ENCODE data around the gene CDA.

DNA sequence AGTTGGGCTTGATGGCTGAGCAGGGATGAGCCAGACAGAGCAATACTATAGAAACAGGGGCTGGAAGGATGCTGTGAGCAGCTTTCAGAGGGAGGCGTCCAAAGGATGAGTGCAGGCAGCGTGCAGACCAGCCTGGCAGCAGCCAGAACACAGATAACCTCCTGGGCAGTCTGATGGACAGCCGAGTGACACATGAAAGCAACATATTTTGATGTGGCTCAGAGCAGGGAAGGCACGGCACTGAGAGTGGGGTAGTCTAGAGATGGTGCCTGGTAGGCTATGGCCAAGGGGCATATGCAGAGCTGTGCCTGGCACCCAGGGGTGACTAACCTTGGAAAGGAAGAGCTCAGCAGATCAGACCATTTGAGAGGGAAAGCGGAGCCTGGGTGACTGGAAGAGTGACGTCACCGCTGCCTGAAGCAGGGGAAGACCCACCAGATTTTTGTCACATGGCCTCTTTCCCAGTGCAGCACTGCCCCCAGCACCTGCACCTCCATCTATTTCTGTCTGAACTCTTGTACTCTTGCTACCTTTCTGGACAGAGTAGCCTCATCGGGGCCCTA, 48.0 kb downstream of the CDA start:
- TF ChIP-seq, protein P1, sequence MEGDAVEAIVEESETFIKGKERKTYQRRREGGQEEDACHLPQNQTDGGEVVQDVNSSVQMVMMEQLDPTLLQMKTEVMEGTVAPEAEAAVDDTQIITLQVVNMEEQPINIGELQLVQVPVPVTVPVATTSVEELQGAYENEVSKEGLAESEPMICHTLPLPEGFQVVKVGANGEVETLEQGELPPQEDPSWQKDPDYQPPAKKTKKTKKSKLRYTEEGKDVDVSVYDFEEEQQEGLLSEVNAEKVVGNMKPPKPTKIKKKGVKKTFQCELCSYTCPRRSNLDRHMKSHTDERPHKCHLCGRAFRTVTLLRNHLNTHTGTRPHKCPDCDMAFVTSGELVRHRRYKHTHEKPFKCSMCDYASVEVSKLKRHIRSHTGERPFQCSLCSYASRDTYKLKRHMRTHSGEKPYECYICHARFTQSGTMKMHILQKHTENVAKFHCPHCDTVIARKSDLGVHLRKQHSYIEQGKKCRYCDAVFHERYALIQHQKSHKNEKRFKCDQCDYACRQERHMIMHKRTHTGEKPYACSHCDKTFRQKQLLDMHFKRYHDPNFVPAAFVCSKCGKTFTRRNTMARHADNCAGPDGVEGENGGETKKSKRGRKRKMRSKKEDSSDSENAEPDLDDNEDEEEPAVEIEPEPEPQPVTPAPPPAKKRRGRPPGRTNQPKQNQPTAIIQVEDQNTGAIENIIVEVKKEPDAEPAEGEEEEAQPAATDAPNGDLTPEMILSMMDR (IDR thresholded peaks at IDR 0.05; ENCODE audit: low read depth, low read length, poor library complexity, severe bottlenecking): no peak
- no peak for TF ChIP-seq EZH2phosphoT487 (IDR thresholded peaks at IDR 0.05; ENCODE audit: borderline replicate concordance, low read length)

All from DOHH2 (cell line).